Mesenteric fat pad (tissue), 1 donor: ENCODE measurements around the gene CDKN2AIPNL. TPM values are rescaled to one million over a fixed set of nuclear protein-coding genes. Genes with fewer than 3 reads are reported as not detected.

Experiments used
- total RNA-seq: library from RNA; stranded (reverse); fragmentation: NEBNext Ultra II Directional; extraction: Animal tissue kit (Norgen Biotek cat#: 25700); gene quantifications from one replicate; pipeline ENCODE4 v1.2.1, GENCODE V29; 2021
- donor health status: DM: yes; HTN: yes; CAD: no.

Gene CDKN2AIPNL
- total RNA-seq, 1 donor from 2014 or later: 19.5 TPM

Other genes starting within 250 kb of the CDKN2AIPNL start
- gene SKP1, start 234.9 kb downstream of the CDKN2AIPNL start, total RNA-seq: 288 TPM
- 123 TPM for gene PPP2CA, start 185.8 kb downstream of the CDKN2AIPNL start, total RNA-seq
- gene CDKL3, start 44.7 kb downstream of the CDKN2AIPNL start, total RNA-seq: 2.6 TPM
- 91.0 TPM for gene UBE2B, start 40.3 kb downstream of the CDKN2AIPNL start, total RNA-seq
- gene JADE2, start 113.8 kb upstream of the CDKN2AIPNL start, total RNA-seq: 31.6 TPM
- 87.6 TPM for gene SAR1B, start 220.9 kb upstream of the CDKN2AIPNL start, total RNA-seq
- 34.2 TPM for gene SEC24A, start 236.9 kb upstream of the CDKN2AIPNL start, total RNA-seq